Suprapubic skin (tissue), 4 donors: ENCODE results near the gene CLDN14.

Source experiments
- CTCF ChIP-seq, 2 donors: fragments of 200-600 bp in 1 of 2; fragments of 450-650 bp in 1 of 2; sonication (generic) in 1 of 2; IDR thresholded peaks; one replicate each; pipeline ENCODE4 v1.5.1; 2016 to 2019; ENCODE audit warnings: antibody characterized with exemption in 2 of 2, mild to moderate bottlenecking in 1 of 2, moderate library complexity in 1 of 2
- EP300 ChIP-seq: sonication (generic); formaldehyde crosslinking; IDR thresholded peaks from one replicate; pipeline ENCODE4 v1.6.1; 2017; ENCODE audit warnings: antibody characterized with exemption
- POLR2A ChIP-seq, 2 donors: fragments of 450-650 bp; IDR thresholded peaks; one replicate each; pipeline ENCODE4 v1.6.1; 2017; ENCODE audit warnings: antibody characterized with exemption in 2 of 2, mild to moderate bottlenecking in 2 of 2, moderate library complexity in 2 of 2
- POLR2AphosphoS5 ChIP-seq, 3 donors: sonication (generic); formaldehyde crosslinking; IDR thresholded peaks; one replicate each; pipeline ENCODE4 v1.6.1; 2017; ENCODE audit warnings: antibody characterized with exemption in 3 of 3

DNA sequence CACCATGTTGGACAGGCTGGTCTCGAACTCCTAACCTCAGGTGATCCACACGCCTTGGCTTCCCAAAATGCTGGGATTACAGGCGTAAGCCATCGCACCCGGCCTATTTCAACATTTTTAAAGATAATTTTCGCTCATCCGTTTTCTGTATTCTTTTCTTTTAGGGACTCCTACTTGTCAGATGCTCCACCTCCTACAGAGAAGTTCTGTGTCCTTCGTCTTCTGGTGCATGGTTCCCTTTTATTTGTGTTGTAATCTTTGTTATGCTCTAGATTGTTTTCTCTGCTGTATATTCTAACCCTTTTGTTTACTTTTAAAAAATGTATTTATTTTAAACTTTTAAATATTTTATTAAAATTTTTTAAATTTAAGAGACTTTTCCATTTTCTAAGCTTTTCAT lies 28.4 kb downstream of the CLDN14 start:
- no peak for TF ChIP-seq CTCF (IDR thresholded peaks at IDR 0.05)
- TF ChIP-seq POLR2AphosphoS5 (IDR thresholded peaks at IDR 0.05): no peak
- no peak for TF ChIP-seq POLR2A (IDR thresholded peaks at IDR 0.05)
- no peak for TF ChIP-seq EP300
